Esophagus muscularis mucosa (tissue), 4 donors: Measurements from ENCODE around the gene STMN3. TPM values are rescaled to one million over a fixed set of nuclear protein-coding genes. Genes with fewer than 3 reads are reported as not detected.

Source experiments
- DNase-seq: peaks from one replicate; pipeline ENCODE4 v3.0.0-alpha.2; 2017; ENCODE audit errors: extremely low spot score
- H3K27ac ChIP-seq, 4 donors: fragments of 200-600 bp; sonication (generic); replicated peaks in 1 of 4; 1 replicate in 3 of 4; 2 replicates in 1 of 4; pipeline ENCODE4 v1.5.1; 2016 to 2019; ENCODE audit warnings: mild to moderate bottlenecking in 1 of 4
- H3K27me3 ChIP-seq, 4 donors: fragments of 200-600 bp; sonication (generic); one replicate each; pipeline versions ENCODE4 v1.5.1 to v1.6.0; 2016 to 2019
- H3K36me3 ChIP-seq, 4 donors: fragments of 200-600 bp; sonication (generic); one replicate each; pipeline ENCODE4 v1.5.1; 2016 to 2019
- H3K4me1 ChIP-seq, 4 donors: fragments of 200-600 bp; sonication (generic); one replicate each; pipeline ENCODE4 v1.5.1; 2016 to 2019
- H3K4me3 ChIP-seq, 4 donors: fragments of 200-600 bp; sonication (generic); 1 replicate in 2 of 4; 2 replicates in 2 of 4; pipeline ENCODE4 v1.5.1; 2016 to 2019; ENCODE audit warnings: mild to moderate bottlenecking in 4 of 4, moderate library complexity in 1 of 4
- H3K9me3 ChIP-seq, 4 donors: fragments of 200-600 bp; sonication (generic); 1 replicate in 3 of 4; 2 replicates in 1 of 4; pipeline ENCODE4 v1.5.1; 2016 to 2019
- CTCF ChIP-seq, 3 experiments: fragments of 200-600 bp in 2 of 3; fragments of 450-650 bp in 1 of 3; sonication (generic) in 2 of 3; IDR thresholded peaks; one replicate each; pipeline ENCODE4 v1.5.1; 2017 to 2019; ENCODE audit warnings: antibody characterized with exemption in 3 of 3, mild to moderate bottlenecking in 2 of 3, moderate library complexity in 1 of 3
- EP300 ChIP-seq: sonication (generic); formaldehyde crosslinking; IDR thresholded peaks from one replicate; pipeline ENCODE4 v1.6.1; 2017; ENCODE audit warnings: antibody characterized with exemption
- POLR2A ChIP-seq: fragments of 450-650 bp; IDR thresholded peaks from one replicate; pipeline ENCODE4 v1.6.1; 2017; ENCODE audit warnings: antibody characterized with exemption, moderate library complexity, mild to moderate bottlenecking, low read depth
- POLR2AphosphoS5 ChIP-seq, 2 donors: sonication (generic); formaldehyde crosslinking; IDR thresholded peaks; one replicate each; pipeline ENCODE4 v1.6.1; 2017; ENCODE audit warnings: antibody characterized with exemption in 2 of 2
- WGBS: methylation state at CpG from one replicate; pipeline ENCODE4 v1.1.5; 2018; 5-methylcytosine and 5-hydroxymethylcytosine counted together
- intact Hi-C: fragments of 100-400 bp; cut with DNase I; formaldehyde crosslinking; loops from one replicate; pipeline ENCODE4 v1.15.1; 2023
- total RNA-seq, 4 donors: library from RNA; depleted of rRNA; stranded (reverse); fragments of >200 nt; gene quantifications; one replicate each; pipeline versions ENCODE4 v1.1.0 to v1.2.1, GENCODE V29; 2016

Gene STMN3
- total RNA-seq, 4 donors from 2014 or later, result 13.3 to 47.4 (median 28.9) TPM

DNA sequence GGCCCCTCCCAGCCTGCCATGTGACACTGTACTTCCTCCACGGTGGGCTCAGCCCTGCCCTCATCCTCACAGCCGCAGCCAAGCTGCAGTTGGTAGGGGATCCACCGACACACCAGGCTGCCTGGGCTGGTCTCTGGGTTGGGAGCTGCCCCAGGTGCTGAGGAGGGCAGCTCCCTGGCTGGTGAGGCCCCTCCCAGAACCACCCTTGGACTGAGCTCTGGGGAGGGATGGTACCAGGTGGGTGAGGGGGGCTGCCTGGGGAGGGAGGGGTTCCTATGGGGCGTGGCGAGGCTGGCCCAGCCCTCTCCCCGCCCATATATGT is 43.0 kb upstream of the STMN3 start:
- intact Hi-C loops, result no loop called here
- DNase-seq, result no peak
- WGBS, result 20% methylated on average over 2 of the region's 6 CpGs

DNA sequence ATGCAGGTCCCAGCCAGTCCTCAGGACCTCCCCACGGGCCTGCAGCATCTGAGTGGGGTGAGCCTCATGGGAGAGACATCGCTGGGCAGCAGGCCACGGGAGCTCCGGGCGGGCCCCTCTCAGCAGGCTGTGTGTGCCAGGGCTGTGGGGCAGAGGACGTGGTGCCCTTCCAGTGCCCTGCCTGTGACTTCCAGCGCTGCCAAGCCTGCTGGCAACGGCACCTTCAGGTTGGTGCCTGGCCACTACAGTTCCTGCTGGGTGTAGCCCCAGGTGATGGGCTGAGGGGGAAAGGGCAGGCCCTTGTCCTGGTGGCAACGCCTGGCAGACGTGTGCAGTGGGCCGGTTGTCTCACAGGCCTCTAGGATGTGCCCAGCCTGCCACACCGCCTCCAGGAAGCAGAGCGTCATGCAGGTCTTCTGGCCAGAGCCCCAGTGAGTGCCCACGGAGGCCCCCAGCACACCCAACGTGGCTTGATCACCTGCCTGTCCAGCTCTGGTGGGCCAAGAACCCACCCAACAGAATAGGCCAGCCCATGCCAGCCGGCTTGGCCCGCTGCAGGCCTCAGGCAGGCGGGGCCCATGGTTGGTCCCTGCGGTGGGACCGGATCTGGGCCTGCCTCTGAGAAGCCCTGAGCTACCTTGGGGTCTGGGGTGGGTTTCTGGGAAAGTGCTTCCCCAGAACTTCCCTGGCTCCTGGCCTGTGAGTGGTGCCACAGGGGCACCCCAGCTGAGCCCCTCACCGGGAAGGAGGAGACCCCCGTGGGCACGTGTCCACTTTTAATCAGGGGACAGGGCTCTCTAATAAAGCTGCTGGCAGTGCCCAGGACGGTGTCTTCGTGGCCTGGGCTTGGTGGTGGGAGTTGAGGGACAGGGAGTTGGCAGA is 42.4 kb upstream of the STMN3 start:
- Histone ChIP-seq H3K27ac (peak overlapping the region in 3 of 4 donors; percentile 16 to 43 (median 23)), H3K36me3 (peaks cover 7 to 56% (median 38%) of the 10 kb centered on the region in 4 donors)
- WGBS, result 80% methylated on average over 1 of the region's 25 CpGs

More for the DNA sequence above, 43.0 kb upstream of the STMN3 start:
- TF ChIP-seq POLR2A, result no peak
- no peak for TF ChIP-seq CTCF (IDR thresholded peaks at IDR 0.05)
- TF ChIP-seq EP300, result no peak
- TF ChIP-seq POLR2AphosphoS5 (IDR thresholded peaks at IDR 0.05), result no peak
- Histone ChIP-seq H3K4me3 (peak overlapping the region; percentile 32 to 49 (median 39)), H3K9me3 (no peaks in the 10 kb centered on the region), H3K27me3 (no peaks in the 10 kb centered on the region), H3K36me3 (peaks cover 7 to 55% (median 41%) of the 10 kb centered on the region in 4 donors), H3K4me1 (peaks cover 50 to 69% (median 63%) of the 10 kb centered on the region in 4 donors), H3K27ac (peak overlapping the region in 3 of 4 donors; percentile 16 to 43 (median 23))

DNA sequence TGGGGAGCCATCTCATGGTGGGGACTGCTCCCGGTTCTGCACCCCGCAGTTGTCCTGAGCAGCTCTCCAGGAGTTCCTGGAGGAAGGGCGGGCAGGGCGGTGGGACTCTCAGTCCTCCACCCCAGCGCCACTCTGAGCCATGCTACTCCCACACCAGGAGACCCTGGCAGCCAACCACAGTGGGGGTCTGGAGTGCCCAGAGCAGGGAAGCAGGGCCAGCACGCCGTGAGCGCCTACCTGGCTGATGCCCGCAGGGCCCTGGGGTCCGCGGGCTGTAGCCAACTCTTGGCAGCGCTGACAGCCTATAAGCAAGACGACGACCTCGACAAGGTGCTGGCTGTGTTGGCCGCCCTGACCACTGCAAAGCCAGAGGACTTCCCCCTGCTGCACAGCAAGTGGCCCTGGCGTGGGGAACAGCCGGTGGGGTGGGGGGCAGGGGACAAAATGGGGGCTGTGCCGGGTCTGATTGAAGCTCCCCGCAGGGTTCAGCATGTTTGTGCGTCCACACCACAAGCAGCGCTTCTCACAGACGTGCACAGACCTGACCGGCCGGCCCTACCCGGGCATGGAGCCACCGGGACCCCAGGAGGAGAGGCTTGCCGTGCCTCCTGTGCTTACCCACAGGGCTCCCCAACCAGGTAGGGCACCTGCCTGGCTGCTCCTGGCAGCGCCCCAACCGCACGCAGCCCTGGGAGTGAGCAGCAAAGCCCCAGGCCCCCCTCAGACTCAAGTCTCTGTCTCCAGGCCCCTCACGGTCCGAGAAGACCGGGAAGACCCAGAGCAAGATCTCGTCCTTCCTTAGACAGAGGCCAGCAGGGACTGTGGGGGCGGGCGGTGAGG is 41.6 kb upstream of the STMN3 start:
- 97% methylated on average over 15 of the region's 37 CpGs for WGBS
- Histone ChIP-seq H3K4me3 (no peak overlapping the region), H3K4me1 (peaks cover 47 to 66% (median 63%) of the 10 kb centered on the region in 4 donors), H3K9me3 (no peaks in the 10 kb centered on the region), H3K27ac (no peak overlapping the region), H3K36me3 (peaks cover 7 to 59% (median 35%) of the 10 kb centered on the region in 4 donors), H3K27me3 (no peaks in the 10 kb centered on the region)
- TF ChIP-seq POLR2A, result no peak
- TF ChIP-seq CTCF (IDR thresholded peaks at IDR 0.05), result no peak
- no peak for DNase-seq
- intact Hi-C loops, result no loop called here

More for the DNA sequence above, 42.4 kb upstream of the STMN3 start:
- Histone ChIP-seq H3K27me3 (no peaks in the 10 kb centered on the region), H3K9me3 (no peaks in the 10 kb centered on the region), H3K4me1 (peaks cover 50 to 72% (median 68%) of the 10 kb centered on the region in 4 donors), H3K4me3 (no peak overlapping the region)
- intact Hi-C loops, result no loop called here
- TF ChIP-seq POLR2AphosphoS5 (IDR thresholded peaks at IDR 0.05) (no peak), CTCF (IDR thresholded peaks at IDR 0.05) (no peak), POLR2A (no peak)
- DNase-seq, result no peak

- no peak overlapping the region for H3K27ac ChIP-seq
- H3K9me3 ChIP-seq, result no peaks in the 10 kb centered on the region
- 95% methylated on average over 6 of the region's 21 CpGs for WGBS
- intact Hi-C loops, result no loop called here
- peaks cover 7 to 59% (median 32%) of the 10 kb centered on the region in 4 donors for H3K36me3 ChIP-seq
- no peak overlapping the region for H3K4me3 ChIP-seq
- no peaks in the 10 kb centered on the region for H3K27me3 ChIP-seq
- no peak for DNase-seq
- no peak for TF ChIP-seq CTCF (IDR thresholded peaks at IDR 0.05)
- H3K4me1 ChIP-seq, result peaks cover 43 to 66% (median 60%) of the 10 kb centered on the region in 4 donors
These were observed 40.7 kb upstream of the STMN3 start for GRCh38 chr20:63693733-63694583.
